Lower leg skin (tissue), 3 donors: ENCODE data around the gene MUC22.

Experiments used
- CTCF ChIP-seq, 3 donors: fragments of 450-650 bp; IDR thresholded peaks; one replicate each; pipeline ENCODE4 v1.5.1; 2016; ENCODE audit warnings: antibody characterized with exemption in 3 of 3, mild to moderate bottlenecking in 3 of 3, moderate library complexity in 2 of 3
- POLR2A ChIP-seq, 2 donors: fragments of 450-650 bp; IDR thresholded peaks; one replicate each; pipeline ENCODE4 v1.6.1; 2016 to 2017; ENCODE audit warnings: antibody characterized with exemption in 2 of 2, mild to moderate bottlenecking in 1 of 2, moderate library complexity in 1 of 2

- TF ChIP-seq CTCF (IDR thresholded peaks at IDR 0.05) (no peak), POLR2A (IDR thresholded peaks at IDR 0.05) (no peak)
These were observed 28.3 kb downstream of the MUC22 start for GRCh38 chr6:31038559-31038958.
